K562 (cell line): ENCODE data around the gene EMC10. TPM values are rescaled to one million over a fixed set of nuclear protein-coding genes. Genes with fewer than 3 reads are reported as not detected.

ENCODE experiments used
- ARID1B ChIP-seq: fragments of 450-650 bp; IDR thresholded peaks from 2 replicates; pipeline ENCODE4 v1.6.1; 2016; ENCODE audit warnings: antibody characterized with exemption, mild to moderate bottlenecking, inconsistent platforms
- ARID4B ChIP-seq: sonication (generic); formaldehyde crosslinking; IDR thresholded peaks from 2 replicates; pipeline ENCODE4 v1.8.0; 2022; ENCODE audit warnings: mild to moderate bottlenecking, missing genetic modification reagents
- ARNT ChIP-seq, 2 experiments: fragments of 450-650 bp; IDR thresholded peaks; 2 replicates each; pipeline ENCODE4 v1.6.1; 2016; ENCODE audit warnings: mild to moderate bottlenecking in 1 of 2
- CBFA2T2 ChIP-seq: fragments of 450-650 bp; conservative IDR thresholded peaks from 2 replicates; pipeline ENCODE4 v1.6.1; 2017; ENCODE audit warnings: mild to moderate bottlenecking
- CBFB ChIP-seq: sonication (generic); formaldehyde crosslinking; IDR thresholded peaks from 2 replicates; pipeline ENCODE4 v1.4.0; 2020; ENCODE audit warnings: mild to moderate bottlenecking, missing genetic modification reagents
- CBX5 ChIP-seq: IDR thresholded peaks from 2 replicates; pipeline ENCODE4 v1.6.1; 2014; ENCODE audit warnings: low read depth, borderline replicate concordance
- DEAF1 ChIP-seq: fragments of 450-650 bp; formaldehyde crosslinking; IDR thresholded peaks from 2 replicates; pipeline ENCODE4 v1.4.0; 2020; ENCODE audit warnings: mild to moderate bottlenecking, moderate library complexity
- E2F6 ChIP-seq, 2 experiments: IDR thresholded peaks; 2 replicates each; pipeline ENCODE4 v1.6.1; 2011; ENCODE audit warnings: borderline replicate concordance in 1 of 2, control low read depth in 1 of 2, low read depth in 1 of 2, low read length in 1 of 2, mild to moderate bottlenecking in 1 of 2, mixed read lengths in 1 of 2, moderate library complexity in 1 of 2; ENCODE audit not compliant: insufficient read depth in 1 of 2, insufficient read length in 1 of 2, poor library complexity in 1 of 2, severe bottlenecking in 1 of 2; ENCODE audit errors: extremely low read depth in 1 of 2
- ID3 ChIP-seq, 2 experiments: fragments of 250-450 bp in 1 of 2; fragments of 450-650 bp in 1 of 2; sonication (Bioruptor Pico) in 1 of 2; IDR thresholded peaks; 2 replicates each; pipeline versions ENCODE4 v1.6.1 to v1.8.0; 2016 to 2021; ENCODE audit warnings: mild to moderate bottlenecking in 2 of 2, moderate library complexity in 2 of 2, missing compliant biosample characterization in 1 of 2, missing genetic modification characterization in 1 of 2
- KHSRP ChIP-seq: fragments of 450-650 bp; IDR thresholded peaks from 2 replicates; pipeline ENCODE4 v1.6.1; 2017
- MXI1 ChIP-seq: IDR thresholded peaks from 2 replicates; pipeline ENCODE4 v1.6.1; 2011; ENCODE audit warnings: low read depth, mild to moderate bottlenecking, improper control_type of control experiment, low read length
- NCOA6 ChIP-seq: fragments of 450-650 bp; IDR thresholded peaks from 2 replicates; pipeline ENCODE4 v1.6.1; 2017; ENCODE audit warnings: mild to moderate bottlenecking
- NONO ChIP-seq, 2 experiments: fragments of 200-400 bp in 1 of 2; fragments of 450-650 bp in 1 of 2; formaldehyde crosslinking in 1 of 2; IDR thresholded peaks; 2 replicates each; pipeline ENCODE4 v1.6.1; 2017; ENCODE audit warnings: low read depth in 2 of 2, mild to moderate bottlenecking in 2 of 2, moderate library complexity in 2 of 2, low read length in 1 of 2
- NR1H2 ChIP-seq: sonication (generic); formaldehyde crosslinking; IDR thresholded peaks from 2 replicates; pipeline ENCODE4 v1.4.0; 2020; ENCODE audit warnings: mild to moderate bottlenecking, missing genetic modification reagents
- RAD21 ChIP-seq, 2 experiments: fragments of 250-450 bp in 1 of 2; fragments of 450-650 bp in 1 of 2; sonication (Bioruptor Pico) in 1 of 2; formaldehyde crosslinking in 1 of 2; IDR thresholded peaks in 1 of 2; conservative IDR thresholded peaks in 1 of 2; 2 replicates each; pipeline versions ENCODE4 v1.4.0 to v1.8.0; 2020 to 2022; ENCODE audit warnings: mild to moderate bottlenecking in 2 of 2, moderate library complexity in 1 of 2
- RUNX1 ChIP-seq: sonication (generic); IDR thresholded peaks from 2 replicates; pipeline ENCODE4 v1.6.1; 2016; ENCODE audit warnings: antibody characterized with exemption, low read depth
- TRIM28 ChIP-seq: fragments of 450-650 bp; IDR thresholded peaks from 2 replicates; pipeline ENCODE4 v1.6.1; 2017
- ZBTB7A ChIP-seq: IDR thresholded peaks from 2 replicates; pipeline ENCODE4 v1.6.1; 2011; ENCODE audit warnings: low read depth, mild to moderate bottlenecking, low read length, moderate library complexity, borderline replicate concordance; ENCODE audit not compliant: control insufficient read depth
- polyA plus RNA-seq, 8 experiments: library from polyadenylated mRNA; depleted of rRNA in 4 of 8; stranded (reverse) in 5 of 8; unstranded in 3 of 8; fragments of >200 nt; fragmentation: Nextera tagmentation in 2 of 8; fragmentation: Illumina TruSeq in 1 of 8; extraction: Ambion mirVana in 2 of 8; extraction: Trizol in 1 of 8; gene quantifications; 2 replicates each; pipeline versions ENCODE4 v1.2.1 to v1.2.3, GENCODE V29; 2011 to 2014; ENCODE audit warnings: inconsistent platforms in 1 of 8, missing spikeins in 1 of 8
- total RNA-seq, 7 experiments: library from RNA; depleted of rRNA in 6 of 7; stranded (reverse); fragments of >200 nt in 6 of 7; fragmentation: Illumina TruSeq in 2 of 7; extraction: Trizol in 2 of 7; gene quantifications; 2 replicates each; pipeline versions ENCODE4 v1.2.1 to v1.2.3, GENCODE V29; 2011 to 2021; ENCODE audit warnings: low replicate concordance in 1 of 7

The EMC10 gene
- total and polyA plus RNA-seq, 9 of the 15 experiments (the other 6 are each of a cell fraction or from before 2014, with no cell fraction given) = 1.4 to 46.0 (median 13.1) TPM

- TF ChIP-seq MXI1 = no peak
- TF ChIP-seq NONO (IDR thresholded peaks at IDR 0.05; ENCODE audit: low read depth in 2 of 2, low read length in 1 of 2) = no peak
- no peak for TF ChIP-seq ARID1B
- TF ChIP-seq CBX5 = peak; percentile 93
- no peak for TF ChIP-seq NCOA6
- TF ChIP-seq ID3 (CRISPR knock-in tag; IDR thresholded peaks at IDR 0.05) = no peak
- TF ChIP-seq ID3 (tag; IDR thresholded peaks at IDR 0.05) = no peak
- no peak for TF ChIP-seq ARID4B (CRISPR knock-in tag)
- peak in 1 of 2 experiments; percentile 47; a peak in 2 of 4 replicates for TF ChIP-seq RAD21 (CRISPR knock-in tag; conservative IDR thresholded peaks at IDR 0.05 in 1 of 2, IDR thresholded peaks at IDR 0.05 in 1 of 2)
- no peak for TF ChIP-seq E2F6 (IDR thresholded peaks at IDR 0.05; ENCODE audit: borderline replicate concordance in 1 of 2, extremely low read depth in 1 of 2, insufficient read depth in 1 of 2, insufficient read length in 1 of 2, low read depth in 1 of 2, low read length in 1 of 2, poor library complexity in 1 of 2, severe bottlenecking in 1 of 2)
- TF ChIP-seq DEAF1 (CRISPR knock-in tag) = no peak
- peak; percentile 78; the same call in 1 of the 2 replicates for TF ChIP-seq TRIM28
- no peak for TF ChIP-seq CBFA2T2
- TF ChIP-seq KHSRP = no peak
- no peak for TF ChIP-seq ARNT (IDR thresholded peaks at IDR 0.05)
- no peak for TF ChIP-seq RUNX1
- TF ChIP-seq CBFB (CRISPR knock-in tag) = no peak
- no peak for TF ChIP-seq NR1H2 (CRISPR knock-in tag)
- TF ChIP-seq ZBTB7A = no peak
Measured at GRCh38 chr19:50486823-50487515, 10.7 kb downstream of the EMC10 start (continued).
